Effector memory CD4-positive, alpha-beta T cell (primary cell): Measurements from ENCODE around the gene RIPK3.

ENCODE experiments used
- DNase-seq, 3 donors: peaks; one replicate each; pipeline ENCODE4 v3.0.0-alpha.2; 2020
- H3K27ac ChIP-seq: 2 replicates; pipeline ENCODE4 v1.7.0; 2013; ENCODE audit warnings: mild to moderate bottlenecking, low read length, moderate library complexity; ENCODE audit not compliant: insufficient read depth, poor library complexity, severe bottlenecking
- H3K27me3 ChIP-seq: replicated peaks from 2 replicates; pipeline ENCODE4 v1.7.0; 2013; ENCODE audit warnings: mild to moderate bottlenecking, low read length; ENCODE audit not compliant: insufficient read depth, control insufficient read depth, poor library complexity, severe bottlenecking
- H3K36me3 ChIP-seq: 2 replicates; pipeline ENCODE4 v1.7.0; 2013; ENCODE audit warnings: mild to moderate bottlenecking, low read length, moderate library complexity; ENCODE audit not compliant: control insufficient read depth, insufficient read depth
- H3K4me1 ChIP-seq: 2 replicates; pipeline ENCODE4 v1.7.0; 2013; ENCODE audit warnings: low read length, mild to moderate bottlenecking; ENCODE audit not compliant: control insufficient read depth, insufficient read depth, poor library complexity, severe bottlenecking
- H3K4me3 ChIP-seq: 2 replicates; pipeline ENCODE4 v1.7.0; 2013; ENCODE audit warnings: low read length, low read depth, mild to moderate bottlenecking; ENCODE audit not compliant: insufficient read depth, poor library complexity, severe bottlenecking
- H3K9me3 ChIP-seq: 2 replicates; pipeline ENCODE4 v1.7.0; 2013; ENCODE audit warnings: mild to moderate bottlenecking, low read length, moderate library complexity; ENCODE audit not compliant: control insufficient read depth

The RIPK3 gene

GRCh38 chr14:24293525-24293924 is 46.3 kb downstream of the RIPK3 start:
- peaks cover 43% of the 10 kb centered on the region for H3K36me3 ChIP-seq
- no peak overlapping the region for H3K4me3 ChIP-seq
- H3K9me3 ChIP-seq = no peaks in the 10 kb centered on the region
- H3K27ac ChIP-seq = no peak overlapping the region
- no peaks in the 10 kb centered on the region for H3K27me3 ChIP-seq
- H3K4me1 ChIP-seq = peaks cover 6% of the 10 kb centered on the region
- no peak for DNase-seq

GRCh38 chr14:24292118-24292807 is 47.5 kb downstream of the RIPK3 start:
- Histone ChIP-seq H3K9me3 (no peaks in the 10 kb centered on the region), H3K36me3 (peaks cover 43% of the 10 kb centered on the region), H3K27ac (no peak overlapping the region), H3K4me1 (peaks cover 2% of the 10 kb centered on the region), H3K4me3 (no peak overlapping the region), H3K27me3 (no peaks in the 10 kb centered on the region)
- no peak for DNase-seq

- H3K4me1 ChIP-seq = peaks cover 2% of the 10 kb centered on the region
- H3K36me3 ChIP-seq = peaks cover 42% of the 10 kb centered on the region
- no peak overlapping the region for H3K27ac ChIP-seq
- H3K9me3 ChIP-seq = no peaks in the 10 kb centered on the region
- H3K27me3 ChIP-seq = no peaks in the 10 kb centered on the region
- no peak for DNase-seq
- no peak overlapping the region for H3K4me3 ChIP-seq
Measured at GRCh38 chr14:24291446-24292117, 48.2 kb downstream of the RIPK3 start.

DNA sequence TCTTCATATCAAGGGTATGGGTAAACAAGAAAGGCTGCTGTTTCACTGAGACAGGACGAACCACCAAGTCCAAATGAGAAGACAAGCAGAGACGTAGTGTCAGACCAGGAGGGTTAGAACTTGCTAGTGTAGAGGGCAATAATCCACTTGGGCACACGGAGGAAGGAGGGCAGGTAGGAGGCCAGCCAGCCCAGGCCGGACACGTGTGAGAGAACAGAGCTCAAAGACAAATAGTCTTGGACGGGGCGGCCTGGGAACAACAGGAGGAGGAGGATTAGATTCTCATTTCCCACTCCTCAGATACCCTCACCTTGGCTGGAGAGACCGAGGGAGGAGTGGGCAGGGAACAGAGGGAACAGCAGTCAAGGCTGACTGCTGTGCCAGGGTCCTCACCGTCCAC is 49.0 kb downstream of the RIPK3 start:
- Histone ChIP-seq H3K27ac (no peak overlapping the region), H3K36me3 (peaks cover 34% of the 10 kb centered on the region)
- DNase-seq = no peak

GRCh38 chr14:24289649-24290280 is 50.0 kb downstream of the RIPK3 start:
- Histone ChIP-seq H3K9me3 (no peaks in the 10 kb centered on the region), H3K4me3 (no peak overlapping the region), H3K27ac (no peak overlapping the region), H3K4me1 (peaks cover 2% of the 10 kb centered on the region), H3K27me3 (no peaks in the 10 kb centered on the region), H3K36me3 (peaks cover 25% of the 10 kb centered on the region)
- no peak for DNase-seq

More for the DNA sequence above, 49.0 kb downstream of the RIPK3 start:
- Histone ChIP-seq H3K27me3 (no peaks in the 10 kb centered on the region), H3K4me1 (peaks cover 2% of the 10 kb centered on the region), H3K4me3 (no peak overlapping the region), H3K9me3 (no peaks in the 10 kb centered on the region)

DNA sequence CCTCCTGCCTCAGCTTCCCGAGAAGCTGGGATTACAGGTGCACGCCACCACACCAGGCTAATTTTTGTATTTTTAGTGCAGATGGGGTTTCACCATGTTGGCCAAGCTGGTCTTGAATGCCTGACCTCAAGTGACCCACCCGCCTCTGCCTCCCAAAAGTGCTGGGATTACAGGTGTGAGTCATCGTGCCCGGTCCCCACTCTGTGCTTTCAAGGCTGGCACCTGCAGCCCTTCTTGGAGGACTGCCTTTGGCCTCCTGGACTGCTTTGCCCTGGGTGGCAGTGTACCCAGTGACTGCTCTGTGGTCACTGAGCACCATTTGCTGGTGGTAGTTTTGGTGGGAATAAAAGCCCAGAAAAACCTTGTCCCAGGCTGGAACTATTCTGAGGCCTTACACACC is 52.8 kb downstream of the RIPK3 start:
- H3K4me3 ChIP-seq = no peak overlapping the region
- peaks cover 17% of the 10 kb centered on the region for H3K36me3 ChIP-seq
- no peak overlapping the region for H3K27ac ChIP-seq
- H3K9me3 ChIP-seq = no peaks in the 10 kb centered on the region
- peaks cover 2% of the 10 kb centered on the region for H3K4me1 ChIP-seq
- no peaks in the 10 kb centered on the region for H3K27me3 ChIP-seq
- DNase-seq = no peak
